ENCODE data around the gene MBP. TPM values are rescaled to one million over a fixed set of nuclear protein-coding genes. Genes with fewer than 3 reads are reported as not detected.

MBP gene
- total RNA-seq, 2 experiments from 2014 or later: 75.4 to 79.2 TPM

GRCh38 chr18:77015771-77016710 is 116.5 kb downstream of the MBP start:
- intact Hi-C loops (cut with DNase I, micrococcal nuclease): no loop called here
- H3K36me3 ChIP-seq (ENCODE audit: insufficient read depth, low read length): peaks cover 77% of the 10 kb centered on the region
- ATAC-seq (ENCODE audit: poor library complexity): no peak
- peaks cover 91% of the 10 kb centered on the region for H3K36me3 Mint-ChIP-seq (ENCODE audit: low read depth)
- CTCF ChIA-PET: interaction anchor here (1.2 kb wide), 1 partner anchor 16 kb away, joined by 6 read pairs; no protein-coding TSS in a partner anchor
- TF ChIP-seq CTCF (IDR thresholded peaks at IDR 0.05): no peak
- DNase-seq: no peak
- H3K4me3 Mint-ChIP-seq: no peak overlapping the region
- H3K27ac ChIP-seq (ENCODE audit: low read depth in 1 of 2, low read length in 2 of 2): no peak overlapping the region
- no peaks in the 10 kb centered on the region for H3K27me3 ChIP-seq (ENCODE audit: control insufficient read depth in 1 of 2, insufficient read depth in 2 of 2, low read length in 2 of 2)
- POLR2A ChIA-PET: interaction anchor here (0.7 kb wide), 1 partner anchor 9 kb away, joined by 3 read pairs; no protein-coding TSS in a partner anchor
- peaks cover 24% of the 10 kb centered on the region for H3K4me1 Mint-ChIP-seq (ENCODE audit: low read depth)
- no peaks in the 10 kb centered on the region for H3K9me3 Mint-ChIP-seq
- peaks cover 16% of the 10 kb centered on the region for H3K4me1 ChIP-seq (ENCODE audit: insufficient read depth, low read length)
- peak overlapping the region; percentile 59 for H3K27ac Mint-ChIP-seq
- no peaks in the 10 kb centered on the region for H3K9me3 ChIP-seq (ENCODE audit: control insufficient read depth in 1 of 2, insufficient read depth in 1 of 2, low read length in 2 of 2)
- no peak overlapping the region for H3K4me3 ChIP-seq (ENCODE audit: low read length)
- no peaks in the 10 kb centered on the region for H3K27me3 Mint-ChIP-seq

DNA sequence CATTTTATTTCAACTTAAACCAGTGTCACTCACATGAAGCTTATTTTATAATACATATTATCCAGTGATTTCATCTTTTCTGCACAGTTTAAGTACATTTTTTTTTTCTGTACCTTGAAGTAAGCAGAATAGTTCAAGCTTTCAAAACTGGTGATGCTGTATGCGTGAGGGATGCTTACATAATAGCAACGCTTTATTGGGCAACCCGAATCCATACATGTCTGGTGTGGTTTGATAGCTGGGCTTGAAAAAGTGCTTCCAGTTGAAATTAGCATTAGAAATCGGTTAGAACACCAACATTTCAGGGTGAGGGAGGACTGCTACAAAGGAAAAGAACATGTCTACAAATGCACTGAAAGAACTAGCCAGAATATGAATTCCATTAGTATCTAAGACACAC is 117.4 kb downstream of the MBP start:
- H3K9me3 Mint-ChIP-seq: no peaks in the 10 kb centered on the region
- Histone ChIP-seq H3K4me1 (ENCODE audit: insufficient read depth, low read length) (peaks cover 11% of the 10 kb centered on the region), H3K36me3 (ENCODE audit: insufficient read depth, low read length) (peaks cover 83% of the 10 kb centered on the region), H3K9me3 (ENCODE audit: control insufficient read depth in 1 of 2, insufficient read depth in 1 of 2, low read length in 2 of 2) (no peaks in the 10 kb centered on the region), H3K27me3 (ENCODE audit: control insufficient read depth in 1 of 2, insufficient read depth in 2 of 2, low read length in 2 of 2) (no peaks in the 10 kb centered on the region), H3K27ac (ENCODE audit: low read depth in 1 of 2, low read length in 2 of 2) (no peak overlapping the region), H3K4me3 (ENCODE audit: low read length) (no peak overlapping the region)
- H3K27me3 Mint-ChIP-seq: no peaks in the 10 kb centered on the region
- CTCF ChIA-PET: interaction anchor here (1.2 kb wide), 1 partner anchor 15 kb away, joined by 6 read pairs; no protein-coding TSS in a partner anchor
- DNase-seq (peak in 1 of 14 experiments; percentile 30), ATAC-seq (ENCODE audit: poor library complexity) (no peak)
- POLR2A ChIA-PET: no interaction called here
- peaks cover 96% of the 10 kb centered on the region for H3K36me3 Mint-ChIP-seq (ENCODE audit: low read depth)
- TF ChIP-seq CTCF (IDR thresholded peaks at IDR 0.05): no peak
- H3K4me1 Mint-ChIP-seq (ENCODE audit: low read depth): peaks cover 24% of the 10 kb centered on the region
- intact Hi-C loops (cut with DNase I, micrococcal nuclease): no loop called here
- H3K27ac Mint-ChIP-seq: peak overlapping the region; percentile 59
- no peak overlapping the region for H3K4me3 Mint-ChIP-seq

DNA sequence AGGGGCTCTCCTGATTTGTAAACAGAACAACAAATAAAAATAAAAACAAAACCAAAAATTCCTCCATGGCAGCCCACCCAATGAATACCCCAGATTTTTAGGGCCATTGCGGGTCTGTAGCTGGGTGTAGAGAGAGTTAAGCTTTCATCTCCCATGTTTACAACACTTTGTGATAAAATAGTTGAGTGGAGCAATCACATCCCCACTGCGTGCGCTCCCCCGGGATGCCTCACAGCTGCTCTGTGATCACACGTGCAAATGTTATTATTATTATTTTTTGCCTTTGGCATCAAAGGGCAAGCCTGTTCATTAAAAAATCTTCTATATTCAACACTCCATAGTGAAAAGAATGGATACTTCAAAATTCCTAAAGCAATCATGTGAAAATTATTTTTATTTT is 118.0 kb downstream of the MBP start:
- Mint-ChIP-seq H3K27me3 (no peaks in the 10 kb centered on the region), H3K4me1 (ENCODE audit: low read depth) (peaks cover 24% of the 10 kb centered on the region), H3K4me3 (no peak overlapping the region), H3K9me3 (no peaks in the 10 kb centered on the region), H3K27ac (no peak overlapping the region), H3K36me3 (ENCODE audit: low read depth) (peaks cover 97% of the 10 kb centered on the region)
- Histone ChIP-seq H3K4me3 (ENCODE audit: low read length) (no peak overlapping the region), H3K27ac (ENCODE audit: low read depth in 1 of 2, low read length in 2 of 2) (no peak overlapping the region), H3K9me3 (ENCODE audit: control insufficient read depth in 1 of 2, insufficient read depth in 1 of 2, low read length in 2 of 2) (no peaks in the 10 kb centered on the region), H3K36me3 (ENCODE audit: insufficient read depth, low read length) (peaks cover 84% of the 10 kb centered on the region), H3K27me3 (ENCODE audit: control insufficient read depth in 1 of 2, insufficient read depth in 2 of 2, low read length in 2 of 2) (no peaks in the 10 kb centered on the region), H3K4me1 (ENCODE audit: insufficient read depth, low read length) (peaks cover 10% of the 10 kb centered on the region)
- ATAC-seq (ENCODE audit: poor library complexity) (no peak), DNase-seq (no peak)
- POLR2A ChIA-PET: no interaction called here
- no peak for TF ChIP-seq CTCF (IDR thresholded peaks at IDR 0.05)
- intact Hi-C loops (cut with DNase I, micrococcal nuclease): no loop called here
- CTCF ChIA-PET: interaction anchor here (1.2 kb wide), 1 partner anchor 14 kb away, joined by 6 read pairs; no protein-coding TSS in a partner anchor
